Trophoblast cell (in vitro differentiated cells and primary cell): Measurements from ENCODE around the gene TMPO. TPM values are rescaled to one million over a fixed set of nuclear protein-coding genes. Genes with fewer than 3 reads are reported as not detected.
A peak's percentile ranks its signal among the peaks of the same experiment; 100 is the strongest.

Source experiments
- DNase-seq, 2 donors: peaks; one replicate each; pipeline ENCODE4 v3.0.0-alpha.2; 2016
- H2AFZ ChIP-seq: 2 replicates; pipeline ENCODE4 v1.6.1; 2013; ENCODE audit warnings: low read length, moderate library complexity, mild to moderate bottlenecking; ENCODE audit not compliant: insufficient read depth, poor library complexity
- H2AK5ac ChIP-seq: 2 replicates; pipeline ENCODE4 v1.6.1; 2013; ENCODE audit warnings: mild to moderate bottlenecking, low read length
- H2BK120ac ChIP-seq: 2 replicates; pipeline ENCODE4 v1.6.1; 2013; ENCODE audit warnings: low read length, mild to moderate bottlenecking, moderate library complexity; ENCODE audit not compliant: insufficient read depth, poor library complexity
- H2BK12ac ChIP-seq: 2 replicates; pipeline ENCODE4 v1.6.1; 2013; ENCODE audit warnings: mild to moderate bottlenecking, low read length, moderate library complexity
- H2BK5ac ChIP-seq: 2 replicates; pipeline ENCODE4 v1.6.1; 2013; ENCODE audit warnings: low read length, low read depth, moderate library complexity, mild to moderate bottlenecking; ENCODE audit not compliant: poor library complexity
- H3K14ac ChIP-seq: 2 replicates; pipeline ENCODE4 v1.6.1; 2013; ENCODE audit warnings: mild to moderate bottlenecking, low read length
- H3K18ac ChIP-seq: 2 replicates; pipeline ENCODE4 v1.6.1; 2013; ENCODE audit warnings: mild to moderate bottlenecking, low read length
- H3K23ac ChIP-seq: 2 replicates; pipeline ENCODE4 v1.6.1; 2013; ENCODE audit warnings: low read length
- H3K27ac ChIP-seq: 2 replicates; pipeline ENCODE4 v1.5.1; 2013; ENCODE audit warnings: low read depth, mild to moderate bottlenecking, inconsistent platforms, low read length, moderate library complexity
- H3K27me3 ChIP-seq: 2 replicates; pipeline ENCODE4 v1.6.1; 2013; ENCODE audit warnings: inconsistent platforms, mild to moderate bottlenecking, low read length, moderate library complexity; ENCODE audit not compliant: insufficient read depth
- H3K36me3 ChIP-seq, 2 experiments: 1 replicate in 1 of 2; 2 replicates in 1 of 2; pipeline ENCODE4 v1.6.1; 2013; ENCODE audit warnings: low read length in 2 of 2, mild to moderate bottlenecking in 2 of 2, moderate library complexity in 1 of 2; ENCODE audit not compliant: insufficient read depth in 2 of 2, control insufficient read depth in 1 of 2
- H3K4ac ChIP-seq: 2 replicates; pipeline ENCODE4 v1.6.1; 2013; ENCODE audit warnings: low read depth, mild to moderate bottlenecking, low read length, moderate library complexity
- H3K4me1 ChIP-seq, 2 experiments: 1 replicate in 1 of 2; 2 replicates in 1 of 2; pipeline ENCODE4 v1.6.1; 2013; ENCODE audit warnings: low read length in 2 of 2, mild to moderate bottlenecking in 2 of 2, moderate library complexity in 1 of 2; ENCODE audit not compliant: insufficient read depth in 2 of 2, control insufficient read depth in 1 of 2
- H3K4me2 ChIP-seq: 2 replicates; pipeline ENCODE4 v1.6.1; 2013; ENCODE audit warnings: inconsistent platforms, mild to moderate bottlenecking, low read length, moderate library complexity
- H3K4me3 ChIP-seq: 2 replicates; pipeline ENCODE4 v1.5.1; 2013; ENCODE audit warnings: mild to moderate bottlenecking, low read depth, low read length, inconsistent platforms
- H3K79me1 ChIP-seq: one replicate; pipeline ENCODE4 v1.6.1; 2013; ENCODE audit warnings: low read length
- H3K79me2 ChIP-seq: 2 replicates; pipeline ENCODE4 v1.6.1; 2013; ENCODE audit warnings: low read length, mild to moderate bottlenecking; ENCODE audit not compliant: control insufficient read depth, insufficient read depth, poor library complexity
- H3K9ac ChIP-seq: 2 replicates; pipeline ENCODE4 v1.6.1; 2013; ENCODE audit warnings: mild to moderate bottlenecking, low read length
- H3K9me3 ChIP-seq: 2 replicates; pipeline ENCODE4 v1.6.1; 2013; ENCODE audit warnings: low read depth, mild to moderate bottlenecking, control low read depth, inconsistent platforms, low read length; ENCODE audit not compliant: insufficient read depth
- H4K12ac ChIP-seq: 2 replicates; pipeline ENCODE4 v1.6.1; 2013; ENCODE audit warnings: low read depth, mild to moderate bottlenecking, low read length, moderate library complexity
- H4K8ac ChIP-seq: 2 replicates; pipeline ENCODE4 v1.6.1; 2013; ENCODE audit warnings: low read depth, mild to moderate bottlenecking, low read length, moderate library complexity
- H4K91ac ChIP-seq: one replicate; pipeline ENCODE4 v1.6.1; 2013; ENCODE audit warnings: low read depth, mild to moderate bottlenecking, low read length, moderate library complexity
- WGBS: extraction: QIAGEN DNeasy Blood & Tissue Kit; methylation state at CpG from one replicate; pipeline ENCODE4 v1.1.7; 2013; ENCODE audit warnings: missing lambda C conversion rate; ENCODE audit not compliant: insufficient read length, insufficient coverage; ENCODE audit errors: extremely low coverage; 5-methylcytosine and 5-hydroxymethylcytosine counted together
- polyA plus RNA-seq: library from polyadenylated mRNA; stranded (reverse); fragments of 200-250 nt; gene quantifications from 2 replicates; pipeline ENCODE4 v1.2.3, GENCODE V29; 2013

Gene TMPO
- polyA plus RNA-seq = 64.6 and 66.7 TPM in 2 replicates

GRCh38 chr12:98515287-98516110 is at the start of gene TMPO:
Gene TMPO (plus strand): TSS chr12:98515590. CDS start chr12:98515868, 278 bp downstream.
- H3K4me2 ChIP-seq = peak within 1 kb of the TSS; percentile 85
- H3K79me2 ChIP-seq = peaks cover 26% of the 10 kb centered on the region
- H3K9me3 ChIP-seq = no peaks in the 10 kb centered on the region
- DNase-seq = peak; percentile 97 to 99
- peaks cover 16% of the 10 kb centered on the region for H3K79me1 ChIP-seq
- H2AFZ ChIP-seq = peak within 1 kb of the TSS; percentile 83
- H4K12ac ChIP-seq = peak within 1 kb of the TSS; percentile 91
- H3K4me3 ChIP-seq = peak within 1 kb of the TSS; percentile 87
- peak within 1 kb of the TSS; percentile 4 for H2BK12ac ChIP-seq
- H3K18ac ChIP-seq = peak within 1 kb of the TSS; percentile 86
- peak within 1 kb of the TSS; percentile 88 for H4K8ac ChIP-seq
- WGBS = no CpG with 5 or more reads among the region's 88 CpGs
- H4K91ac ChIP-seq = peak within 1 kb of the TSS; percentile 93
- H3K14ac ChIP-seq = peak within 1 kb of the TSS; percentile 94
- H3K36me3 ChIP-seq = peaks cover 0 to 4% of the 10 kb centered on the region in 2 experiments
- peak within 1 kb of the TSS; percentile 52 for H3K4ac ChIP-seq
- H2BK120ac ChIP-seq = peak within 1 kb of the TSS; percentile 86
- H3K9ac ChIP-seq = peak within 1 kb of the TSS; percentile 99
- peak within 1 kb of the TSS; percentile 97 for H2BK5ac ChIP-seq
- H2AK5ac ChIP-seq = peak within 1 kb of the TSS; percentile 73
- H3K4me1 ChIP-seq = peaks cover 2% of the 10 kb centered on the region in 2 experiments
- no peaks in the 10 kb centered on the region for H3K27me3 ChIP-seq
- H3K27ac ChIP-seq = peak within 1 kb of the TSS; percentile 98
- no peak within 1 kb of the TSS for H3K23ac ChIP-seq

- Histone ChIP-seq H2BK5ac (no peak overlapping the region), H3K23ac (no peak overlapping the region), H3K27ac (no peak overlapping the region), H4K91ac (no peak overlapping the region), H3K4me1 (peaks cover 2 to 4% of the 10 kb centered on the region in 2 experiments), H3K79me2 (no peaks in the 10 kb centered on the region), H3K9ac (no peak overlapping the region), H3K9me3 (no peaks in the 10 kb centered on the region), H2AK5ac (no peak overlapping the region), H3K27me3 (no peaks in the 10 kb centered on the region), H3K36me3 (no peaks in the 10 kb centered on the region), H2AFZ (no peak overlapping the region), H4K12ac (no peak overlapping the region), H3K4ac (no peak overlapping the region), H3K79me1 (no peaks in the 10 kb centered on the region), H3K14ac (no peak overlapping the region), H4K8ac (no peak overlapping the region), H2BK120ac (no peak overlapping the region), H3K18ac (no peak overlapping the region), H3K4me3 (no peak overlapping the region), H2BK12ac (no peak overlapping the region), H3K4me2 (no peak overlapping the region)
- WGBS = no CpG with 5 or more reads among the region's 2 CpGs
- DNase-seq = no peak
Measured at GRCh38 chr12:98465950-98466602, 49.3 kb upstream of the TMPO start.

GRCh38 chr12:98466640-98467400 is 48.6 kb upstream of the TMPO start:
- Histone ChIP-seq H3K36me3 (no peaks in the 10 kb centered on the region), H4K8ac (no peak overlapping the region), H2BK120ac (no peak overlapping the region), H2AK5ac (no peak overlapping the region), H3K79me1 (no peaks in the 10 kb centered on the region), H3K4me1 (peaks cover 3 to 4% of the 10 kb centered on the region in 2 experiments), H3K23ac (no peak overlapping the region), H2AFZ (no peak overlapping the region), H3K79me2 (no peaks in the 10 kb centered on the region), H2BK5ac (no peak overlapping the region), H2BK12ac (no peak overlapping the region), H3K18ac (no peak overlapping the region), H3K9ac (no peak overlapping the region), H3K27me3 (no peaks in the 10 kb centered on the region), H3K4ac (no peak overlapping the region), H3K4me2 (no peak overlapping the region), H4K12ac (no peak overlapping the region), H4K91ac (no peak overlapping the region), H3K27ac (no peak overlapping the region), H3K14ac (no peak overlapping the region), H3K4me3 (no peak overlapping the region), H3K9me3 (no peaks in the 10 kb centered on the region)
- no CpG with 5 or more reads among the region's 5 CpGs for WGBS
- no peak for DNase-seq

GRCh38 chr12:98469109-98469508 is 46.3 kb upstream of the TMPO start:
- no peak overlapping the region for H3K4me3 ChIP-seq
- WGBS = no CpG with 5 or more reads among the region's 2 CpGs

More at GRCh38 chr12:98469109-98469508, 46.3 kb upstream of the TMPO start:
- Histone ChIP-seq H3K14ac (no peak overlapping the region), H3K4me2 (no peak overlapping the region), H2BK120ac (no peak overlapping the region), H3K4ac (no peak overlapping the region), H3K36me3 (no peaks in the 10 kb centered on the region), H3K9me3 (no peaks in the 10 kb centered on the region), H3K27me3 (no peaks in the 10 kb centered on the region), H2BK12ac (no peak overlapping the region), H2AFZ (no peak overlapping the region), H4K8ac (no peak overlapping the region), H3K23ac (no peak overlapping the region), H4K12ac (no peak overlapping the region), H3K4me1 (peaks cover 3 to 4% of the 10 kb centered on the region in 2 experiments), H3K79me1 (no peaks in the 10 kb centered on the region), H3K9ac (no peak overlapping the region), H3K79me2 (no peaks in the 10 kb centered on the region), H2BK5ac (no peak overlapping the region), H3K27ac (no peak overlapping the region), H2AK5ac (no peak overlapping the region), H3K18ac (no peak overlapping the region), H4K91ac (no peak overlapping the region)
- DNase-seq = no peak
